Mucosa of descending colon (tissue), 3 donors: ENCODE measurements around the gene NFYA. TPM values are rescaled to one million over a fixed set of nuclear protein-coding genes. Genes with fewer than 3 reads are reported as not detected.

Experiments used
- ATAC-seq: fragments of 200-7000 bp; cut with Tn5 transposase; one replicate; pipeline ENCODE4 v1.9.1; 2020; ENCODE audit warnings: mild to moderate bottlenecking, moderate library complexity
- DNase-seq, 3 donors: peaks; one replicate each; pipeline ENCODE4 v3.0.0-alpha.2; 2020
- H3K36me3 ChIP-seq: fragments of 200-600 bp; one replicate; pipeline ENCODE4 v1.8.0; 2021; ENCODE audit warnings: low read depth, mild to moderate bottlenecking
- H3K4me1 ChIP-seq: fragments of 200-600 bp; one replicate; pipeline ENCODE4 v1.8.0; 2021; ENCODE audit warnings: low read depth, mild to moderate bottlenecking
- H3K4me3 ChIP-seq: fragments of 200-600 bp; one replicate; pipeline ENCODE4 v1.8.0; 2021; ENCODE audit warnings: mild to moderate bottlenecking
- H3K9me3 ChIP-seq: fragments of 200-600 bp; one replicate; pipeline ENCODE4 v1.8.0; 2021; ENCODE audit warnings: mild to moderate bottlenecking
- CTCF ChIP-seq: fragments of 200-600 bp; IDR thresholded peaks from one replicate; pipeline ENCODE4 v1.8.0; 2022; ENCODE audit warnings: antibody characterized with exemption, mild to moderate bottlenecking
- intact Hi-C, 2 donors: fragments of 100-400 bp; cut with DNase I in 1 of 2; cut with micrococcal nuclease in 1 of 2; formaldehyde crosslinking; loops; one replicate each; pipeline versions ENCODE4 v1.11.0 to v1.11.1; 2022; cut with DNase I, micrococcal nuclease
- total RNA-seq, 3 donors: library from RNA; stranded (reverse); fragmentation: NEBNext Ultra II Directional in 2 of 3; extraction: Animal tissue kit (Norgen Biotek cat#: 25700) in 2 of 3; gene quantifications; one replicate each; pipeline versions ENCODE4 v1.2.1 to v1.2.4, GENCODE V29; 2021 to 2023
- donor health status: DM: no; HTN: no; CAD: no; lungs with moderate emphysema.
- donor health status: DM: no; HTN: no; CAD: no.
- donor health status: DM: no; HTN: yes; CAD: no.

Gene NFYA
- total RNA-seq, 3 donors from 2014 or later = 19.0 to 20.9 (median 20.2) TPM

- DNase-seq (no peak), ATAC-seq (no peak)
- intact Hi-C loops = no loop called here
- TF ChIP-seq CTCF = no peak
- Histone ChIP-seq H3K36me3 (peaks cover 11% of the 10 kb centered on the region), H3K4me3 (no peak overlapping the region), H3K9me3 (no peaks in the 10 kb centered on the region), H3K4me1 (no peaks in the 10 kb centered on the region)
These were observed 18.3 kb downstream of the NFYA start for GRCh38 chr6:41090841-41091761.

- intact Hi-C loops = no loop called here
- ATAC-seq = no peak
These were observed 19.8 kb downstream of the NFYA start for GRCh38 chr6:41092421-41093140.

GRCh38 chr6:41093729-41094128 is 21.0 kb downstream of the NFYA start:
- no peak for ATAC-seq
- no peaks in the 10 kb centered on the region for H3K4me1 ChIP-seq
- H3K4me3 ChIP-seq = no peak overlapping the region
- no peak for TF ChIP-seq CTCF
- no peak for DNase-seq
- intact Hi-C loops = no loop called here
- H3K36me3 ChIP-seq = peaks cover 25% of the 10 kb centered on the region
- no peaks in the 10 kb centered on the region for H3K9me3 ChIP-seq

More at GRCh38 chr6:41092421-41093140, 19.8 kb downstream of the NFYA start:
- DNase-seq = no peak
- Histone ChIP-seq H3K36me3 (peaks cover 18% of the 10 kb centered on the region), H3K4me1 (no peaks in the 10 kb centered on the region), H3K9me3 (no peaks in the 10 kb centered on the region), H3K4me3 (no peak overlapping the region)
- no peak for TF ChIP-seq CTCF

- ATAC-seq (no peak), DNase-seq (no peak)
- H3K4me1 ChIP-seq = no peaks in the 10 kb centered on the region
- TF ChIP-seq CTCF = no peak
- peaks cover 16% of the 10 kb centered on the region for H3K36me3 ChIP-seq
- H3K9me3 ChIP-seq = no peaks in the 10 kb centered on the region
- intact Hi-C loops = no loop called here
- no peak overlapping the region for H3K4me3 ChIP-seq
These were observed 24.8 kb downstream of the NFYA start for GRCh38 chr6:41097467-41098090.

GRCh38 chr6:41098366-41098765 is 25.6 kb downstream of the NFYA start:
- Histone ChIP-seq H3K4me3 (no peak overlapping the region), H3K36me3 (peaks cover 16% of the 10 kb centered on the region), H3K9me3 (no peaks in the 10 kb centered on the region), H3K4me1 (no peaks in the 10 kb centered on the region)
- DNase-seq = no peak
- TF ChIP-seq CTCF = no peak
- intact Hi-C loops = no loop called here
- ATAC-seq = no peak
